GM12891 (cell line): ENCODE data around the gene GGT6.

Experiments used
- POLR2A ChIP-seq: IDR thresholded peaks from 2 replicates; pipeline ENCODE4 v1.6.1; 2011; ENCODE audit warnings: low read depth, low read length, control low read depth
- POLR2AphosphoS5 ChIP-seq: IDR thresholded peaks from 2 replicates; pipeline ENCODE4 v1.6.1; 2011; ENCODE audit warnings: low read depth, low read length, control low read depth
- POU2F2 ChIP-seq: IDR thresholded peaks from 2 replicates; pipeline ENCODE4 v1.6.1; 2011; ENCODE audit warnings: low read depth, mild to moderate bottlenecking, control low read depth, low read length, moderate library complexity

DNA sequence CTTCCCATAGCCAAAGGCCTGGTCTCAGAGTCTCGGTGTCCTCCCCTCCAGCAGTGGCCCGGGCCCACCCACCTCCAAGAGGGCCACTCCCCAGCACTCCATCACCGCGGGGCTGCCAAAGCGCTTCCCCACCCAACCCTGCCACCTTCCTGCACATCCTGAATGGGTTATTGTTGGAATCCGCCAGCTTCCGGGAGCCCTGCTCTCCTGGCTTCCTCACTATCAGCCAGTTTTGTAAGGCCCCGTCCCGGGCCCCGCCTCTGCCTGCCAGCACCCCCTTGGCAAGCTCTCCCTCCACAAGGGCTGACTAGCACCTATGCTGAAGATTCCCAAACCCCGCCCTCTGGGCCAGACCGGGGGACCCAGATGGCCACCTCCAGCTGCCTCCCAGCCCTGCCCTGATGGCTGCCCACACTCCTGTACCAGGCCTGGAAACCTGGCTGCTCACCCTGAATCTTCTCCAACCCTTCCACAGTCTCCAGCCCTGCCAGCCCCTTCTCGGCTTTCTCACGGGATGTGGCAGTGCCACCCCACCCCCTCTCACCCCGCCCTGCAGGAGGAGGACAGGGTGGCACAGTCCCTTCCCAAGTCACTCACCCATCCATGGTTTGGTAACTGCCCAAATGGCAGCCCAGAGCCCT is 19.6 kb downstream of the GGT6 start:
- TF ChIP-seq POLR2AphosphoS5 = no peak
- no peak for TF ChIP-seq POLR2A
- no peak for TF ChIP-seq POU2F2
